Upper lobe of left lung (tissue), 4 donors: ENCODE measurements around the gene LRCH1.

ENCODE experiments used
- EP300 ChIP-seq, 4 donors: sonication (generic); formaldehyde crosslinking; IDR thresholded peaks; one replicate each; pipeline ENCODE4 v1.5.1; 2017; ENCODE audit warnings: antibody characterized with exemption in 4 of 4, control low read depth in 2 of 4
- POLR2A ChIP-seq, 4 donors: fragments of 450-650 bp; IDR thresholded peaks; one replicate each; pipeline ENCODE4 v1.5.1; 2016 to 2017; ENCODE audit warnings: antibody characterized with exemption in 4 of 4, mild to moderate bottlenecking in 2 of 4
- POLR2AphosphoS5 ChIP-seq, 2 donors: sonication (generic); formaldehyde crosslinking; IDR thresholded peaks; one replicate each; pipeline ENCODE4 v1.5.1; 2017; ENCODE audit warnings: antibody characterized with exemption in 2 of 2
- TF ChIP-seq, protein P1 (sequence below), 6 experiments: fragments of 450-650 bp in 4 of 6; fragments of 200-600 bp in 2 of 6; sonication (generic) in 2 of 6; IDR thresholded peaks; one replicate each; pipeline ENCODE4 v1.5.1; 2016 to 2019; ENCODE audit warnings: antibody characterized with exemption in 6 of 6

DNA sequence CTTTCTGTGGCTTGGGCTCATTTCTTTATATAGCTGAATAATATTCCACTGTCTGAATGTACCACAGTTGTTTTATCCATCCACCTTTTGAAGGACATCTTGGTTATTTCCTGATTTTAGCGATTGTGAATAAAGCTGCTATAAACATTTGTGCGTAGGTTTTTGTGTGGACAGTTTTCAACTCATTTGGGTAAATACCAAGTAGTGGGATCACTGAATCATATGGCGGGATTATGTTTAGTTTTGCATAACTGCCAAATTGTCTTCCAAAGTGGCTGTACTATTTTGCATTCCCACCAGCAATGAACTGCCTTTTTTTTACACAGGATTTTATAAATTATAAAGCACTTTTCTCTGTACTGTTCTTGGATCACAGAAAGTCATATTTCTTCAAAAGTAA, 13.7 kb upstream of the LRCH1 start:
- TF ChIP-seq, protein P1, sequence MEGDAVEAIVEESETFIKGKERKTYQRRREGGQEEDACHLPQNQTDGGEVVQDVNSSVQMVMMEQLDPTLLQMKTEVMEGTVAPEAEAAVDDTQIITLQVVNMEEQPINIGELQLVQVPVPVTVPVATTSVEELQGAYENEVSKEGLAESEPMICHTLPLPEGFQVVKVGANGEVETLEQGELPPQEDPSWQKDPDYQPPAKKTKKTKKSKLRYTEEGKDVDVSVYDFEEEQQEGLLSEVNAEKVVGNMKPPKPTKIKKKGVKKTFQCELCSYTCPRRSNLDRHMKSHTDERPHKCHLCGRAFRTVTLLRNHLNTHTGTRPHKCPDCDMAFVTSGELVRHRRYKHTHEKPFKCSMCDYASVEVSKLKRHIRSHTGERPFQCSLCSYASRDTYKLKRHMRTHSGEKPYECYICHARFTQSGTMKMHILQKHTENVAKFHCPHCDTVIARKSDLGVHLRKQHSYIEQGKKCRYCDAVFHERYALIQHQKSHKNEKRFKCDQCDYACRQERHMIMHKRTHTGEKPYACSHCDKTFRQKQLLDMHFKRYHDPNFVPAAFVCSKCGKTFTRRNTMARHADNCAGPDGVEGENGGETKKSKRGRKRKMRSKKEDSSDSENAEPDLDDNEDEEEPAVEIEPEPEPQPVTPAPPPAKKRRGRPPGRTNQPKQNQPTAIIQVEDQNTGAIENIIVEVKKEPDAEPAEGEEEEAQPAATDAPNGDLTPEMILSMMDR (IDR thresholded peaks at IDR 0.05): no peak
- TF ChIP-seq EP300 (IDR thresholded peaks at IDR 0.05): no peak
- no peak for TF ChIP-seq POLR2A (IDR thresholded peaks at IDR 0.05)
- TF ChIP-seq POLR2AphosphoS5 (IDR thresholded peaks at IDR 0.05): no peak
